Stimulated activated naive B cell treated with anti-CD40 and anti-IgM and Interleukin-4, amounts not matched to agents 10 μg/mL and 1 μg/mL and 100 μg/mL, for 72 hours (primary cell): ENCODE results near the gene RGS8.
A peak's percentile ranks its signal among the peaks of the same experiment; 100 is the strongest.
"Not testable (repeated sequence)": the region's sequence is repeated elsewhere in the genome, so short reads cannot be mapped to it uniquely, and the experiment has no call there.

Source experiments
- ATAC-seq, 2 donors: fragments of 150-1000 bp; cut with Tn5 transposase; replicated peaks; 2 replicates each; pipeline ENCODE4 v1.10.0; 2021; ENCODE audit warnings: moderate library complexity in 1 of 2
- DNase-seq: peaks from one replicate; pipeline ENCODE4 v3.0.0; 2021
- H3K27ac Mint-ChIP-seq: one replicate; pipeline ENCODE4 v1.8.0; 2022; ENCODE audit warnings: mild to moderate bottlenecking, mixed read lengths
- H3K27me3 Mint-ChIP-seq, 2 donors: one replicate each; pipeline ENCODE4 v1.8.0; 2022; ENCODE audit warnings: mixed read lengths in 2 of 2
- H3K36me3 Mint-ChIP-seq, 2 donors: one replicate each; pipeline ENCODE4 v1.8.0; 2022; ENCODE audit warnings: mixed read lengths in 2 of 2, mild to moderate bottlenecking in 1 of 2
- H3K4me1 Mint-ChIP-seq, 2 donors: one replicate each; pipeline ENCODE4 v1.8.0; 2022; ENCODE audit warnings: mixed read lengths in 2 of 2, mild to moderate bottlenecking in 1 of 2
- H3K4me3 Mint-ChIP-seq, 2 donors: one replicate each; pipeline ENCODE4 v1.8.0; 2022; ENCODE audit warnings: mild to moderate bottlenecking in 2 of 2, mixed read lengths in 2 of 2, moderate library complexity in 1 of 2
- H3K9me3 Mint-ChIP-seq, 2 donors: one replicate each; pipeline ENCODE4 v1.8.0; 2022; ENCODE audit warnings: mixed read lengths in 2 of 2, mild to moderate bottlenecking in 1 of 2

Gene RGS8

DNA sequence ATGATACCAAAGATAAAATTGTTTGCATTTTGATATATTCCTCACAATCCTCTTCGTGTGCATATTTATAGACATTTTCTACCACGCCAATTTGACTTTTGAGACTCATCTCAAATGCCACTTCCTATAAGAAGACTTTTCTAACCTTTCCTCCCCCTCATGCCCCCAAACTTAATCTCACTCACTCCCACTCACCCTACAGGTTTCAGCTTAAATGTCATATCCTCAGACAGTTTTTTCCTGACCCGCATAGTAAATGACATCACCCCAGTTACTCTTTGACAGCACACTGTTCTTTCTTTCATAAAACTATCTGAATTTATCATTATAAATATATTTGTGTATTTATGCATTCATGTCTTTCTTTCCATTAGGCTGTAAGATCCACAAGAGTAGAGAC, 29.6 kb upstream of the RGS8 start:
- H3K4me3 Mint-ChIP-seq, result peak overlapping the region in 1 of 2 donors; percentile 2
- no peaks in the 10 kb centered on the region for H3K36me3 Mint-ChIP-seq
- peak overlapping the region; percentile 44 for H3K27ac Mint-ChIP-seq
- H3K27me3 Mint-ChIP-seq, result peaks cover 0 to 2% of the 10 kb centered on the region in 2 donors
- peaks cover 0 to under 1% of the 10 kb centered on the region in 2 donors for H3K9me3 Mint-ChIP-seq
- ATAC-seq, result peak; percentile 54 to 66
- H3K4me1 Mint-ChIP-seq, result peaks cover 20 to 43% of the 10 kb centered on the region in 2 donors
- no peak for DNase-seq

DNA sequence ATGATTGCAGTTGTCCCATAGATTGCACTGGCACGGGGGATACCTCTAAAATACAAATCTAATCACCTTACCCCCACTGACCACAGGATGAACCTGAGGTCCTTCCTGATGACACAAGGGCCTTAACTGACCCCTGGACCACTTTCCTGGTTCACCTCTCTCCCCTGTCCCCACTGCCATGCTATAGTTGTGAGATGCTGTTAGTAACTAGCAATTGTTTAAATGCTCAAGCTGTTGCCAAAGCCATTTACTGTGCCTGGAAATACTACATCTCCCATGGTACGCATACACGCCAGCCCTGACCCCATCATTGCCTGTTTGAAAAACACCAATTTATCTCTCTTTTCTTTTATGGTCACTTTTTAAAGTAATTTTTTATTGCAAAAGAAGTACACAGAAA, 29.1 kb upstream of the RGS8 start:
- Mint-ChIP-seq H3K4me1 (peaks cover 20 to 42% of the 10 kb centered on the region in 2 donors), H3K4me3 (no peak overlapping the region), H3K27ac (peak overlapping the region; percentile 44), H3K9me3 (no peaks in the 10 kb centered on the region), H3K27me3 (peaks cover 0 to 4% of the 10 kb centered on the region in 2 donors), H3K36me3 (no peaks in the 10 kb centered on the region)
- DNase-seq, result peak; percentile 30
- peak; percentile 67 to 70 for ATAC-seq

- Mint-ChIP-seq H3K4me3 (no peak overlapping the region), H3K4me1 (peaks cover 7 to 17% of the 10 kb centered on the region in 2 donors), H3K9me3 (no peaks in the 10 kb centered on the region), H3K36me3 (no peaks in the 10 kb centered on the region), H3K27me3 (peaks cover 0 to 4% of the 10 kb centered on the region in 2 donors), H3K27ac (no peak overlapping the region)
- DNase-seq (no peak), ATAC-seq (no peak)
Measured at GRCh38 chr1:182709855-182710254, 25.5 kb upstream of the RGS8 start.

- Mint-ChIP-seq H3K9me3 (no peaks in the 10 kb centered on the region), H3K4me3 (no peak overlapping the region), H3K27me3 (peaks cover 0 to 4% of the 10 kb centered on the region in 2 donors), H3K36me3 (no peaks in the 10 kb centered on the region), H3K4me1 (peaks cover 7 to 13% of the 10 kb centered on the region in 2 donors), H3K27ac (no peak overlapping the region)
- no peak for DNase-seq
- ATAC-seq, result no peak
Measured at GRCh38 chr1:182709225-182709764, 24.9 kb upstream of the RGS8 start.

GRCh38 chr1:182707122-182707521, 22.7 kb upstream of the RGS8 start:
- Mint-ChIP-seq H3K4me1 (no peaks in the 10 kb centered on the region), H3K27ac (no peak overlapping the region), H3K9me3 (no peaks in the 10 kb centered on the region), H3K36me3 (no peaks in the 10 kb centered on the region), H3K4me3 (no peak overlapping the region), H3K27me3 (peaks cover 0 to 4% of the 10 kb centered on the region in 2 donors)
- DNase-seq (no peak), ATAC-seq (no peak)

DNA sequence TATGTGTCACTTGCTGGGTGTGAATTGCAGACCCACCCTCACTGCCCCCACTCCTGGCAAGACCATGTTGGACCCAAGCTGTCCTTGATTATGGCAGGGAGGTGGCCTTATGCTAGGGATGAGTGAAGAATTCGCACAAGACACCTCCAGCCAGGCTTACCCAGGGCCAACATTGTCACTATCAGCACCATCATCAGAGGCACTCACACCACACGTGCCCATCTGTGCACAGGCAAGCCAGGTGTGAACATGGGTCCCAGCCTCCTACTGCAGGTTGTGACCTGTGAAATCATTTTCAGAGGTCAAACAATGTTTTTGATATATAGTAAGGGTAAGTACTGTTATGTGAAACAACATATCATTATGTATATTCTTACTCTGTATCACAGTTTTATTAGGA, 20.3 kb upstream of the RGS8 start:
- Mint-ChIP-seq H3K4me1 (no peaks in the 10 kb centered on the region), H3K36me3 (no peaks in the 10 kb centered on the region), H3K27me3 (peaks cover 8 to 14% of the 10 kb centered on the region in 2 donors), H3K9me3 (no peaks in the 10 kb centered on the region), H3K27ac (no peak overlapping the region), H3K4me3 (no peak overlapping the region)
- DNase-seq, result no peak
- ATAC-seq, result no peak

DNA sequence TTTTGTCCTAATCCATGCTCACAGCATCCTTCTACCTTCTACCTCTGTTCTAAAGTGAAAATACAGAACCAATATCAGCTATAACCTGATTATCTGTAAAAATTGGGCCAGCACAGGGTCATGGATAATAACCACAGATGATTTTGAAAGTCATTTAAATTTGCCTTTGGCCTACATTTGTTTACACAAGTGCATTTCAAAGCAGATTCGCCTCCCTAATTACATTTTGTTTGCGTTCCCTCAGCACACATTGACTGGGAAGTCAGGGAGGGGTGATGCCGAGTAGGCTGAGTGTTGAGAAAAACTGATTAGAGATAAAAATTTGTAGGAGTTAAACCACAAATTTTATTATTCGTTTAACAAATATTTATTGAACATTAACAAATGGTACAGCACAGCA, 19.2 kb upstream of the RGS8 start:
- ATAC-seq, result no peak
- H3K9me3 Mint-ChIP-seq, result no peaks in the 10 kb centered on the region

DNA sequence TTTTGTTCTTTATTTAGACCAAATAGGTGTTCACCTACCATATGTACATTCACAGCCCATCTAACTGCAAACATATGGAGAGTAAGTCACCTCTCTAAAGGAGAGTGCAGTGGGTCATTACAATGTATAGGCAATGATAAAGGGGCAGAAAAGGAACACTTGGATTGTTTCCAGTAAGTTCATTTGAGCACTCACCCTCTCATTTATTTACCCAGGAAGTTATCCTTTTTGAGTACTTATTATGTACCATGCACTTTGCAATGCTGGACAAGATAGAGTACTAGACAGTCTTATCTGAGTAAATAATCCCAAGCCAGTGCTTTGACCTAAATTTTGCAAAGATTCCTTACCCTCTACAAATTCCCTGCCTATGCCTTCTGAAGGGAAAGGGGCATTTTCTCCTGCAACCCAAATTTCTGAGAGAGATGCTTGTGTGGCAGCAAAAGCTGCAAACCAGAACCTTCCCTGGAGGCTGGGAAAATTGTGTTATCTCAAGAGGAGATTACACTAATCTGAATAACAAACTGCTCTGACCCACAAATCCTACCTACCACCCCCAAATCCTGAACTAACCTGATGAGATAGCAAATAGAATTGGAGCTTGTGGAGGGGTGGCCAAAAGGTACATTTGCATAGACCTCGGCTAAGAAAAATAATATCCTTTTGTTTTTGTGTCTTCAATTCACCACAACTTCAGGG, 18.6 kb upstream of the RGS8 start:
- no peaks in the 10 kb centered on the region for H3K36me3 Mint-ChIP-seq
- H3K27ac Mint-ChIP-seq, result no peak overlapping the region
- ATAC-seq (no peak), DNase-seq (no peak)
- H3K9me3 Mint-ChIP-seq, result no peaks in the 10 kb centered on the region
- peaks cover 14 to 31% of the 10 kb centered on the region in 2 donors for H3K27me3 Mint-ChIP-seq
- H3K4me3 Mint-ChIP-seq, result no peak overlapping the region
- no peaks in the 10 kb centered on the region for H3K4me1 Mint-ChIP-seq

More for the DNA sequence above, 19.2 kb upstream of the RGS8 start:
- Mint-ChIP-seq H3K27me3 (peaks cover 11 to 25% of the 10 kb centered on the region in 2 donors), H3K4me1 (no peaks in the 10 kb centered on the region), H3K36me3 (no peaks in the 10 kb centered on the region), H3K27ac (no peak overlapping the region), H3K4me3 (no peak overlapping the region)
- no peak for DNase-seq

DNA sequence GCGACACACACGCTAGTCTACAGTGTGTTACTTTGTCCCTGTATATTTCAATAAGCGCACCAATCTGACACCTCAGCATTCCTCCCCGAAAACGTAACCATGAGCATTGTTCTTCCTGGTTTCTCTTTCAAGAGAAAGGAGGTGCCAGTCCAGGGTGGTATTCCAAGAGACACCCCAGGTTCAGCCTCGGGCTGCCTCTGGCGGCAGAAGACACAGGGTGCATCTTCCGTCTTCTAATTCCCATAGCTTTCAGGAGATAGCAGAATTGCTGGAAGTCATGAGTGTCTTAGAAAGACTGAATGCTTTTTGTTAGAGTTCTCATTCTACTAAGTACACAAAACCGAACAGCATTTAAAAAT, 15.9 kb upstream of the RGS8 start:
- H3K27ac Mint-ChIP-seq, result no peak overlapping the region
- H3K27me3 Mint-ChIP-seq, result peaks cover 19 to 49% of the 10 kb centered on the region in 2 donors
- ATAC-seq, result no peak
- H3K4me1 Mint-ChIP-seq, result no peaks in the 10 kb centered on the region
- H3K4me3 Mint-ChIP-seq, result no peak overlapping the region
- no peaks in the 10 kb centered on the region for H3K9me3 Mint-ChIP-seq
- DNase-seq, result no peak
- no peaks in the 10 kb centered on the region for H3K36me3 Mint-ChIP-seq

GRCh38 chr1:182699393-182700350, 15.3 kb upstream of the RGS8 start:
- Mint-ChIP-seq H3K27ac (no peak overlapping the region), H3K4me1 (no peaks in the 10 kb centered on the region)
- no peak for ATAC-seq

DNA sequence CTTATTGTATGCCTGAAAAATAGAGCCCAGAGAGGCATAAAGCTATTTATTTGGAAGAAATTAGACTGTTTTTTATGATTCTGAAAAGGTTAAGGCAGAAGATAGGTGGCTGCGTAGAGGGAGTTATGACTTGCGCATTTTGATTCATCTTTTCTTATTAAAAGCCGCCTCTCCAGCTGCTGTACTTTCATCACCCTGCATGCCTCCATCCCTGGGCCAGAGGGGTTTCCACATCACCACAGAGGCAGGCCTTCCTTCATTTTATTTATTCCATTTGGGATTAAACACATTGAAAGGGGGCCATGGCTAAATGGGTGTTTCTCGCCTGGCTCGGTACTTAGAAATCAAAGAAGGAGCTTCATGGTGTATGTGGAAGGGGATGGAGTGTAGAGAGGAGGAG, 14.6 kb upstream of the RGS8 start:
- DNase-seq (no peak), ATAC-seq (no peak)
- Mint-ChIP-seq H3K4me1 (no peaks in the 10 kb centered on the region), H3K27me3 (peaks cover 19 to 49% of the 10 kb centered on the region in 2 donors), H3K4me3 (no peak overlapping the region), H3K27ac (no peak overlapping the region), H3K36me3 (no peaks in the 10 kb centered on the region), H3K9me3 (no peaks in the 10 kb centered on the region)

More at GRCh38 chr1:182699393-182700350, 15.3 kb upstream of the RGS8 start:
- Mint-ChIP-seq H3K4me3 (no peak overlapping the region), H3K36me3 (no peaks in the 10 kb centered on the region), H3K9me3 (no peaks in the 10 kb centered on the region), H3K27me3 (peaks cover 19 to 49% of the 10 kb centered on the region in 2 donors)
- DNase-seq, result no peak

- H3K36me3 Mint-ChIP-seq, ATAC-seq, H3K9me3 Mint-ChIP-seq, H3K4me3 Mint-ChIP-seq, H3K27ac Mint-ChIP-seq, DNase-seq, H3K4me1 Mint-ChIP-seq: not testable (repeated sequence)
- peaks cover 11 to 46% of the 10 kb centered on the region in 2 donors for H3K27me3 Mint-ChIP-seq
Measured at GRCh38 chr1:182693139-182693538, 8.8 kb upstream of the RGS8 start.

DNA sequence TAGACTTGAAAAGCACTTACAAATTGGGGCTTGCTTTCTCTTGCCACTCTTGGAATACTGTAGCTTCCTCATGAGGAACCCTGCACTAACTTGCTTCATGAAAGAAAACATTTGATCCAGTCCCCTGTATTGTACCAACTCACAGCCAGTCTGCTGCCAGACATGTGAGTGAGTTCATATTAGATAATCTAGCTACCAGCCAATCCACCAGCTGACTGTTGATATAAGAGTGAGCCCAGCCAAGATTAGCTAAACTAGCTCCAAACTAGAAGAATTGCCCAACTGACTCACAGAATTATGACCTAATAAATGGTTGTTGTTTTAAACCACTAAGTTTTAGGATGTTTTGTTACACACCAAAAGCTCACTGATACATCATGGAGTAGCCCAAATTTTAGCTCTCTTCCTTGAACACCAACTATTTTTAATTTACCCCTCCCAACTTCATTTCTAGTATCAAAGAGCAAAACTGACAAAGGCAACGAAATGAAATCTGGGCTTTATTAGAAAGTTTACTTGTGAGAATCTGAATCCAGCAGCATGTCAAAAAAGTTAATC, 6.6 kb upstream of the RGS8 start:
- Mint-ChIP-seq H3K9me3 (peaks cover 5 to 9% of the 10 kb centered on the region in 2 donors), H3K27me3 (peaks cover 6 to 27% of the 10 kb centered on the region in 2 donors), H3K27ac (no peak overlapping the region), H3K4me1 (peaks cover 0 to 5% of the 10 kb centered on the region in 2 donors), H3K4me3 (no peak overlapping the region), H3K36me3 (peaks cover 0 to 4% of the 10 kb centered on the region in 2 donors)
- ATAC-seq, result no peak
- no peak for DNase-seq
